Measurements from ENCODE around the gene PIP5K1C. TPM values are rescaled to one million over a fixed set of nuclear protein-coding genes. Genes with fewer than 3 reads are reported as not detected.
A peak's percentile ranks its signal among the peaks of the same experiment; 100 is the strongest.

The PIP5K1C gene
- total and polyA plus RNA-seq, 9 of the 15 experiments (the other 6 are each of a cell fraction or from before 2014, with no cell fraction given): 0.38 to 22.1 (median 4.1) TPM

DNA sequence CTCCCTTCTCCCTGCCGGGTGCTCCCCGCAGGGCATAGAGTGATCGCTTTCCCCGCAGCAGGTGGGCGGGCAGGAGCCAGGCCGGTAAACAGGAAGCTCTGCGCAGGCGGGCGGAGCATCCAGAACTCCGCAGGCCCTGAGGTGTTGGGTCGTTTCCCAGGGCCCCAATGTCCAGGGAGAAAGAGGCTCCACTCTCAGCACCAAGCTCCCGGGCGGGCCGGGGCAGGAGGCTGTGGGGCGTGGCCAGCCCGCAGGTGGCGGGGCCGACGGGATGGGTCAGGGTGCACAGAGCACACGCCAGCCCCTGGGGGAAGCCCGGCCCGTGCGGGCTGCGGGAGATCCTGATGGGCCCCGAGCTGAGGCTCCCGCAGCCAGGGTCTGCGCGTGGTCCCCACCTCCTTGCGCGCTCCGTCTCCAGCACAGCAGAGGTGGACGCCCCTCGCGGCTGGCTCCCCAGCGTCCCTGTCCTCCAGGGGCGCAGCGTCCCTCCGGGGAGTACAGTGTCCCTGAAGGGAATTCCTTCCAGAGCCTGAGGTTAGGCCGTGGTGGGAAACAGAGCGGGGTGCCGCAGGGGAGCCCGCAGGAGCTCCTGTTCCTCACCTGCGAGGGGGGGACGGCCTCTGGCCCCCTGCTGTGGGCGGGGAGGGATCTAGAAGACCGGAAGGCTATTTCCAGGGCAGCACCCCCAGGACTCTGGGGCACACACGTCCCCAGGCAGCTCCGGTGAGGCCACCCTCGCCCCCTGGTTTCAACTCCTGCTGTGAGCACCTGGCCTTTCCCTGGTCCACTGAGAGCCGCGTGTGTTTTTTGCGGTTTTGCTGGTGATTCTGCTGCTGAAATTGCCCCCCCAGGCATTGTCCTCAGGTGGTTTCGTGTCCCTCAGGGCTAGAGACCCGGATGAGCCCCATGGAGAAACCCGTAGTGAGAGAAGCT, 12.2 kb downstream of the PIP5K1C start (continued):
- TF ChIP-seq, protein P1, sequence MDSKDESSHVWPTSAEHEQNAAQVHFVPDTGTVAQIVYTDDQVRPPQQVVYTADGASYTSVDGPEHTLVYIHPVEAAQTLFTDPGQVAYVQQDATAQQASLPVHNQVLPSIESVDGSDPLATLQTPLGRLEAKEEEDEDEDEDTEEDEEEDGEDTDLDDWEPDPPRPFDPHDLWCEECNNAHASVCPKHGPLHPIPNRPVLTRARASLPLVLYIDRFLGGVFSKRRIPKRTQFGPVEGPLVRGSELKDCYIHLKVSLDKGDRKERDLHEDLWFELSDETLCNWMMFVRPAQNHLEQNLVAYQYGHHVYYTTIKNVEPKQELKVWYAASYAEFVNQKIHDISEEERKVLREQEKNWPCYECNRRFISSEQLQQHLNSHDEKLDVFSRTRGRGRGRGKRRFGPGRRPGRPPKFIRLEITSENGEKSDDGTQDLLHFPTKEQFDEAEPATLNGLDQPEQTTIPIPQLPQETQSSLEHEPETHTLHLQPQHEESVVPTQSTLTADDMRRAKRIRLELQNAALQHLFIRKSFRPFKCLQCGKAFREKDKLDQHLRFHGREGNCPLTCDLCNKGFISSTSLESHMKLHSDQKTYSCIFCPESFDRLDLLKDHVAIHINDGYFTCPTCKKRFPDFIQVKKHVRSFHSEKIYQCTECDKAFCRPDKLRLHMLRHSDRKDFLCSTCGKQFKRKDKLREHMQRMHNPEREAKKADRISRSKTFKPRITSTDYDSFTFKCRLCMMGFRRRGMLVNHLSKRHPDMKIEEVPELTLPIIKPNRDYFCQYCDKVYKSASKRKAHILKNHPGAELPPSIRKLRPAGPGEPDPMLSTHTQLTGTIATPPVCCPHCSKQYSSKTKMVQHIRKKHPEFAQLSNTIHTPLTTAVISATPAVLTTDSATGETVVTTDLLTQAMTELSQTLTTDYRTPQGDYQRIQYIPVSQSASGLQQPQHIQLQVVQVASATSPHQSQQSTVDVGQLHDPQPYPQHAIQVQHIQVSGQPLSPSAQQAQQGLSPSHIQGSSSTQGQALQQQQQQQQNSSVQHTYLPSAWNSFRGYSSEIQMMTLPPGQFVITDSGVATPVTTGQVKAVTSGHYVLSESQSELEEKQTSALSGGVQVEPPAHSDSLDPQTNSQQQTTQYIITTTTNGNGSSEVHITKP (IDR thresholded peaks at IDR 0.05; ENCODE audit: partially characterized antibody): no peak
- no peak for TF ChIP-seq U2AF2 (optimal IDR thresholded peaks at IDR 0.05; ENCODE audit: low read depth, low read length)
- TF ChIP-seq, protein P2, sequence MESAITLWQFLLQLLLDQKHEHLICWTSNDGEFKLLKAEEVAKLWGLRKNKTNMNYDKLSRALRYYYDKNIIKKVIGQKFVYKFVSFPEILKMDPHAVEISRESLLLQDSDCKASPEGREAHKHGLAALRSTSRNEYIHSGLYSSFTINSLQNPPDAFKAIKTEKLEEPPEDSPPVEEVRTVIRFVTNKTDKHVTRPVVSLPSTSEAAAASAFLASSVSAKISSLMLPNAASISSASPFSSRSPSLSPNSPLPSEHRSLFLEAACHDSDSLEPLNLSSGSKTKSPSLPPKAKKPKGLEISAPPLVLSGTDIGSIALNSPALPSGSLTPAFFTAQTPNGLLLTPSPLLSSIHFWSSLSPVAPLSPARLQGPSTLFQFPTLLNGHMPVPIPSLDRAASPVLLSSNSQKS (CRISPR knock-in tag; IDR thresholded peaks at IDR 0.05): no peak

DNA sequence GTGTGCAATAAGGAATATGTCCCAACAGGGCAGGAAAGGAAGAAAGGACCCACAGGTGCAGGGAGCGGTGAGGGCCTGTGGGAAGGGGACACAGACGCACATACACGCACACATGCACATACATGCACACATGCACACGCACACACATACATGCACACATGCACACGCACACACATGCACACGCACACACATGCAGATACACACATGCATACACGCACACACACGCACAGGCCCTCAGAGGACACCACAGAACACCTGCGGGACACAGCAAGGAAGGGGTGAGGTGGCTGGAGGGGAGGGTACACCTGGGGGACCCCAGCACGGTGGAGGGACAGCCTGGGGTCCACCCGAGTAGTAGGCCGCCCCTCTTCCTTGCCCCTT, 12.9 kb downstream of the PIP5K1C start:
- H4K20me1 ChIP-seq (replicated peaks; ENCODE audit: control insufficient read depth, insufficient read depth, low read length): peaks cover 21% of the 10 kb centered on the region
- peaks cover 9% of the 10 kb centered on the region for H3K9me1 ChIP-seq (ENCODE audit: control insufficient read depth, insufficient read depth, low read length)
- WGBS (ENCODE audit: insufficient coverage, low coverage, missing lambda C conversion rate): 90% methylated on average over 9 of the region's 12 CpGs
- BruUV-seq (replicated peaks): no TSS peak
- in situ Hi-C loops (cut with MboI) (no loop called here), intact Hi-C loops (cut with micrococcal nuclease) (no loop called here)
- peaks cover 21% of the 10 kb centered on the region; the same call in 1 of the 3 replicates for H3K36me3 ChIP-seq (ENCODE audit: control insufficient read depth, insufficient read depth, low read length)
- H3K9ac ChIP-seq (ENCODE audit: insufficient read depth in 1 of 2, low read depth in 2 of 2, low read length in 2 of 2): peak overlapping the region in 1 of 2 experiments; percentile 82; a peak in 2 of 4 replicates
- no peak for DNase-seq (ENCODE audit: extremely low read depth in 1 of 4, low spot score in 3 of 4)
- ChIA-PET CTCF (ENCODE audit: low intra/inter-chr PET ratio) (no interaction called here), POLR2A (interaction anchor here (0.6 to 0.8 kb wide), 2 partner anchors 12 to 16 kb away, joined by 3 to 5 read pairs; partner anchors contain the start of gene PIP5K1C)
- FAIRE-seq: no peak
- peaks cover 78% of the 10 kb centered on the region for H3K79me2 ChIP-seq (ENCODE audit: control insufficient read depth, insufficient read depth, low read length)
- H3K4me1 ChIP-seq (replicated peaks in 1 of 2; ENCODE audit: control insufficient read depth in 2 of 2, insufficient read depth in 2 of 2, low read length in 2 of 2): peaks cover 25 to 66% of the 10 kb centered on the region in 2 experiments
- no peaks in the 10 kb centered on the region for H3K27me3 ChIP-seq (ENCODE audit: control insufficient read depth in 2 of 2, insufficient read depth in 2 of 2, low read length in 2 of 2)
- H3K9me3 ChIP-seq (replicated peaks; ENCODE audit: control insufficient read depth, insufficient read depth, low read depth, low read length): no peaks in the 10 kb centered on the region
- no peak overlapping the region for H3K4me2 ChIP-seq (ENCODE audit: insufficient read depth, low read length)
- no peak for ATAC-seq
- no peak overlapping the region for H3K4me3 ChIP-seq
- no peak overlapping the region for H3K27ac ChIP-seq (ENCODE audit: extremely low read depth, low read depth, low read length)
- no peak overlapping the region for H2AFZ ChIP-seq (ENCODE audit: low read depth, low read length)
- TF ChIP-seq DIDO1 (tag; IDR thresholded peaks at IDR 0.05; ENCODE audit: low read depth) (no peak), ZNF212 (CRISPR knock-in tag; IDR thresholded peaks at IDR 0.05) (no peak), ZC3H4 (CRISPR knock-in tag; IDR thresholded peaks at IDR 0.05; ENCODE audit: borderline replicate concordance) (0 out of 2 replicates have a peak, but pooled peaks have one; percentile 41), ZNF445 (CRISPR knock-in tag; IDR thresholded peaks at IDR 0.05; ENCODE audit: low read depth) (no peak), STAG1 (CRISPR knock-in tag; IDR thresholded peaks at IDR 0.05; ENCODE audit: borderline replicate concordance) (0 out of 2 replicates have a peak, but pooled peaks have one; percentile 13), ZNF263 (CRISPR knock-in tag; IDR thresholded peaks at IDR 0.05; ENCODE audit: borderline replicate concordance) (no peak), IRF2 (CRISPR knock-in tag; IDR thresholded peaks at IDR 0.05) (no peak)
- TF ChIP-seq, protein P3, sequence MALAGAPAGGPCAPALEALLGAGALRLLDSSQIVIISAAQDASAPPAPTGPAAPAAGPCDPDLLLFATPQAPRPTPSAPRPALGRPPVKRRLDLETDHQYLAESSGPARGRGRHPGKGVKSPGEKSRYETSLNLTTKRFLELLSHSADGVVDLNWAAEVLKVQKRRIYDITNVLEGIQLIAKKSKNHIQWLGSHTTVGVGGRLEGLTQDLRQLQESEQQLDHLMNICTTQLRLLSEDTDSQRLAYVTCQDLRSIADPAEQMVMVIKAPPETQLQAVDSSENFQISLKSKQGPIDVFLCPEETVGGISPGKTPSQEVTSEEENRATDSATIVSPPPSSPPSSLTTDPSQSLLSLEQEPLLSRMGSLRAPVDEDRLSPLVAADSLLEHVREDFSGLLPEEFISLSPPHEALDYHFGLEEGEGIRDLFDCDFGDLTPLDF (CRISPR knock-in tag; IDR thresholded peaks at IDR 0.05): no peak
- TF ChIP-seq, protein P4, sequence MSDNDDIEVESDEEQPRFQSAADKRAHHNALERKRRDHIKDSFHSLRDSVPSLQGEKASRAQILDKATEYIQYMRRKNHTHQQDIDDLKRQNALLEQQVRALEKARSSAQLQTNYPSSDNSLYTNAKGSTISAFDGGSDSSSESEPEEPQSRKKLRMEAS (CRISPR knock-in tag; IDR thresholded peaks at IDR 0.05): 0 out of 2 replicates have a peak, but pooled peaks have one; percentile 23
